Uterus (tissue), 2 donors: ENCODE measurements around the gene GTF2F2.

Experiments used
- CTCF ChIP-seq, 4 experiments: fragments of 200-600 bp in 2 of 4; fragments of 450-650 bp in 2 of 4; sonication (generic) in 2 of 4; IDR thresholded peaks; one replicate each; pipeline ENCODE4 v1.5.1; 2016 to 2019; ENCODE audit warnings: antibody characterized with exemption in 4 of 4, mild to moderate bottlenecking in 2 of 4, moderate library complexity in 1 of 4
- POLR2A ChIP-seq, 2 donors: fragments of 450-650 bp; IDR thresholded peaks; one replicate each; pipeline ENCODE4 v1.6.1; 2016; ENCODE audit warnings: antibody characterized with exemption in 2 of 2, mild to moderate bottlenecking in 1 of 2, moderate library complexity in 1 of 2

- TF ChIP-seq CTCF (IDR thresholded peaks at IDR 0.05), result no peak
- TF ChIP-seq POLR2A (IDR thresholded peaks at IDR 0.05), result no peak
These were observed 80.5 kb downstream of the GTF2F2 start, which contains the start of gene KCTD4 for GRCh38 chr13:45200701-45201232.
